SK-N-SH (cell line): ENCODE measurements around the gene PRPF40A. TPM values are rescaled to one million over a fixed set of nuclear protein-coding genes. Genes with fewer than 3 reads are reported as not detected.

Experiments used
- CTCF ChIA-PET: fragments of 300-600, 350-600 bp; formaldehyde crosslinking; extraction: SDS; loops from one replicate; lab custom pipeline; 2021; lab: Yijun Ruan, JAX
- POLR2A ChIA-PET: fragments of 350-600 bp; sonication (Branson Sonifier 250); formaldehyde crosslinking; extraction: SDS; loops from one replicate; lab custom pipeline; 2020; ENCODE audit warnings: antibody characterized with exemption, inconsistent platforms; lab: Yijun Ruan, JAX
- DNase-seq: peaks from one replicate; pipeline ENCODE4 v3.0.0; 2012
- H2AFZ ChIP-seq: fragments of 200-600 bp; sonication (generic); 2 replicates; pipeline ENCODE4 v1.8.1; 2016; ENCODE audit warnings: antibody characterized with exemption, mild to moderate bottlenecking, low read depth
- H3F3A ChIP-seq: fragments of 200-600 bp; sonication (generic); replicated peaks from 2 replicates; pipeline ENCODE3; 2016; ENCODE audit warnings: antibody characterized with exemption, mild to moderate bottlenecking; ENCODE audit not compliant: insufficient read depth
- H3K27ac ChIP-seq, 2 experiments: fragments of 200-500 bp in 1 of 2; fragments of 200-600 bp in 1 of 2; sonication (Bioruptor generic) in 1 of 2; sonication (generic), shearing (Covaris generic) in 1 of 2; 2 replicates each; pipeline versions ENCODE4 v1.5.1 to v1.6.1; 2014 to 2016; ENCODE audit warnings: low read depth in 2 of 2, inconsistent platforms in 1 of 2, low read length in 1 of 2, mild to moderate bottlenecking in 1 of 2, mixed read lengths in 1 of 2
- H3K27me3 ChIP-seq: fragments of 200-600 bp; sonication (generic), shearing (Covaris generic); 2 replicates; pipeline ENCODE4 v1.6.1; 2016; ENCODE audit warnings: mixed run types; ENCODE audit not compliant: insufficient read depth
- H3K36me3 ChIP-seq, 2 experiments: fragments of 200-500 bp in 1 of 2; fragments of 200-600 bp in 1 of 2; sonication (Bioruptor generic) in 1 of 2; sonication (generic) in 1 of 2; replicated peaks in 1 of 2; 2 replicates each; pipeline versions ENCODE3 to v1.5.1; 2014 to 2016; ENCODE audit warnings: low read length in 1 of 2, mild to moderate bottlenecking in 1 of 2; ENCODE audit not compliant: insufficient read depth in 2 of 2, control insufficient read depth in 1 of 2
- H3K4me1 ChIP-seq, 2 experiments: fragments of 200-500 bp in 1 of 2; fragments of 200-600 bp in 1 of 2; sonication (Bioruptor generic) in 1 of 2; sonication (generic), shearing (Covaris generic) in 1 of 2; 2 replicates each; pipeline versions ENCODE4 v1.5.1 to v1.6.1; 2014 to 2016; ENCODE audit warnings: low read depth in 1 of 2, low read length in 1 of 2, mixed run types in 1 of 2; ENCODE audit not compliant: insufficient read depth in 2 of 2, control insufficient read depth in 1 of 2
- H3K4me2 ChIP-seq: fragments of 200-600 bp; sonication (generic), shearing (Covaris generic); 2 replicates; pipeline ENCODE4 v1.6.1; 2017; ENCODE audit warnings: mixed run types
- H3K4me3 ChIP-seq, 2 experiments: fragments of 200-500 bp in 1 of 2; fragments of 200-600 bp in 1 of 2; sonication (Bioruptor generic) in 1 of 2; sonication (generic), shearing (Covaris generic) in 1 of 2; 2 replicates each; pipeline versions ENCODE4 v1.5.1 to v1.8.1; 2014 to 2016; ENCODE audit warnings: low read depth in 2 of 2, inconsistent platforms in 1 of 2, low read length in 1 of 2, mild to moderate bottlenecking in 1 of 2, mixed read lengths in 1 of 2, moderate library complexity in 1 of 2
- H3K79me2 ChIP-seq: fragments of 200-600 bp; sonication (generic); 2 replicates; pipeline ENCODE4 v1.8.1; 2017; ENCODE audit warnings: mild to moderate bottlenecking; ENCODE audit not compliant: insufficient read depth
- H3K9ac ChIP-seq: fragments of 200-600 bp; sonication (generic); 2 replicates; pipeline ENCODE4 v1.6.1; 2017; ENCODE audit warnings: mixed run types
- H3K9me2 ChIP-seq: fragments of 200-600 bp; sonication (generic); 2 replicates; pipeline ENCODE4 v1.6.1; 2017; ENCODE audit warnings: mixed run types
- H3K9me3 ChIP-seq: fragments of 200-600 bp; sonication (generic); 2 replicates; pipeline ENCODE4 v1.6.1; 2017; ENCODE audit warnings: mixed run types, mild to moderate bottlenecking, moderate library complexity
- H4K20me1 ChIP-seq: fragments of 200-600 bp; sonication (generic); 2 replicates; pipeline ENCODE4 v1.6.1; 2017; ENCODE audit warnings: mild to moderate bottlenecking, mixed run types; ENCODE audit not compliant: insufficient read depth
- CHD2 ChIP-seq: fragments of 150-350 bp; IDR thresholded peaks from 2 replicates; pipeline ENCODE4 v1.6.1; 2018; ENCODE audit warnings: low read length; ENCODE audit not compliant: partially characterized antibody
- EP300 ChIP-seq, 2 experiments: IDR thresholded peaks; 2 replicates each; pipeline versions ENCODE4 v1.4.0 to v1.6.1; 2012; ENCODE audit warnings: borderline replicate concordance in 1 of 2, low read depth in 1 of 2, low read length in 1 of 2
- FOXJ3 ChIP-seq: sonication (generic); formaldehyde crosslinking; IDR thresholded peaks from 2 replicates; pipeline ENCODE4 v1.5.1; 2020; ENCODE audit warnings: mild to moderate bottlenecking, missing genetic modification reagents
- FOXM1 ChIP-seq: IDR thresholded peaks from 2 replicates; pipeline ENCODE4 v1.4.0; 2012; ENCODE audit warnings: low read depth, mild to moderate bottlenecking
- GATA2 ChIP-seq: sonication (generic); formaldehyde crosslinking; IDR thresholded peaks from 2 replicates; pipeline ENCODE4 v1.5.0; 2020; ENCODE audit warnings: mild to moderate bottlenecking, missing genetic modification reagents
- MEF2A ChIP-seq: IDR thresholded peaks from 2 replicates; pipeline ENCODE4 v1.4.0; 2012; ENCODE audit warnings: low read depth, borderline replicate concordance
- MXI1 ChIP-seq: IDR thresholded peaks from 2 replicates; pipeline ENCODE4 v1.6.1; 2012; ENCODE audit warnings: mild to moderate bottlenecking, low read depth, low read length, improper control_type of control experiment
- NRF1 ChIP-seq: IDR thresholded peaks from 2 replicates; pipeline ENCODE4 v1.6.1; 2012; ENCODE audit warnings: low read depth, mild to moderate bottlenecking, low read length
- POLR2AphosphoS5 ChIP-seq: IDR thresholded peaks from 2 replicates; pipeline ENCODE4 v1.6.1; 2012; ENCODE audit warnings: low read depth, low read length
- RAD21 ChIP-seq: IDR thresholded peaks from 2 replicates; pipeline ENCODE4 v1.6.1; 2012; ENCODE audit warnings: mild to moderate bottlenecking, low read length
- RCOR1 ChIP-seq: fragments of 150-350 bp; IDR thresholded peaks from 2 replicates; pipeline ENCODE4 v1.6.1; 2017; ENCODE audit warnings: antibody characterized with exemption, low read length
- RFX5 ChIP-seq: IDR thresholded peaks from 2 replicates; pipeline ENCODE4 v1.6.1; 2012; ENCODE audit warnings: mild to moderate bottlenecking, improper control_type of control experiment, low read length
- RXRA ChIP-seq: IDR thresholded peaks from 2 replicates; pipeline ENCODE4 v1.4.0; 2012; ENCODE audit warnings: low read depth, mild to moderate bottlenecking, borderline replicate concordance
- SIN3A ChIP-seq: IDR thresholded peaks from 2 replicates; pipeline ENCODE4 v1.6.1; 2012; ENCODE audit warnings: low read depth, mild to moderate bottlenecking, low read length, moderate library complexity, borderline replicate concordance
- SMC3 ChIP-seq: IDR thresholded peaks from 2 replicates; pipeline ENCODE4 v1.6.1; 2012; ENCODE audit warnings: low read depth, low read length, improper control_type of control experiment
- TAF1 ChIP-seq: IDR thresholded peaks from 2 replicates; pipeline ENCODE4 v1.6.1; 2012; ENCODE audit warnings: low read depth, mild to moderate bottlenecking, low read length, moderate library complexity, borderline replicate concordance
- TEAD4 ChIP-seq: IDR thresholded peaks from 2 replicates; pipeline ENCODE4 v1.4.0; 2012; ENCODE audit warnings: mild to moderate bottlenecking, borderline replicate concordance; ENCODE audit not compliant: insufficient read depth
- USF1 ChIP-seq: IDR thresholded peaks from 2 replicates; pipeline ENCODE4 v1.4.0; 2012; ENCODE audit warnings: low read depth, borderline replicate concordance
- ZBTB33 ChIP-seq: IDR thresholded peaks from 2 replicates; pipeline ENCODE4 v1.4.0; 2012; ENCODE audit warnings: low read depth, borderline replicate concordance
- WGBS: methylation state at CpG from one replicate; pipeline ENCODE4 v1.1.6; 2017; ENCODE audit warnings: low lambda C conversion rate; 5-methylcytosine and 5-hydroxymethylcytosine counted together
- polyA plus RNA-seq, 3 experiments: library from polyadenylated mRNA; depleted of rRNA; stranded (reverse); fragments of >200 nt; gene quantifications; 2 replicates each; pipeline ENCODE4 v1.2.3, GENCODE V29; 2012
- TF ChIP-seq, protein P1 (sequence below): fragments of 150-350 bp; IDR thresholded peaks from 2 replicates; pipeline ENCODE4 v1.6.1; 2016; ENCODE audit warnings: mild to moderate bottlenecking, low read depth, low read length
- TF ChIP-seq, protein P2 (sequence below): IDR thresholded peaks from 2 replicates; pipeline ENCODE4 v1.4.0; 2012; ENCODE audit warnings: low read depth

Gene PRPF40A
- polyA plus RNA-seq, 1 of the 3 experiments (the other 2 are of a cell fraction) = 55.8 TPM

DNA sequence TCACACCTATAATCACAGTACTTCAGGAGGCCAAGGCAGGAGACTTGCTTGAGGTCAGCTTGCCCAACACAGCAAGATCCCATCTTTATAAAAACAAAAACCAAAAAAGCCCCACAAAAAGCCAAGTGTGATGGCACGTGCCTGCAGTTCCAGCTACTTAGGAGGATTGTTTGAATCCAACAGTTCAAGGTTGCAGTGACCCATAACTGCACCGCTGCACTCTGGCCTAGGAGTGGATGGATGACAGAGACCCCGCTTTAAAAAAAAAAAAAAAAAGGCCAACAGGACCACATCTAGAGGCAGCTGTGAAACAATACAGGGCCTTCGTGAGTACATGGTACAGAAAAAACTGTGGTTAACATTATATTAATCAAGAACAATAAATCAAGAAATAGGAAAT, 56.2 kb downstream of the PRPF40A start:
- Histone ChIP-seq H3K4me1 (no peaks in the 10 kb centered on the region), H3K4me3 (no peak overlapping the region), H2AFZ (no peak overlapping the region), H3K27me3 (no peaks in the 10 kb centered on the region), H3K9ac (no peak overlapping the region), H3K27ac (no peak overlapping the region), H3K9me2 (no peaks in the 10 kb centered on the region), H4K20me1 (no peaks in the 10 kb centered on the region), H3K79me2 (no peaks in the 10 kb centered on the region), H3K4me2 (no peak overlapping the region), H3K9me3 (no peaks in the 10 kb centered on the region), H3F3A (peaks cover 10% of the 10 kb centered on the region), H3K36me3 (peaks cover 86 to 92% of the 10 kb centered on the region in 2 experiments)
- 98% methylated on average over 4 of the region's 4 CpGs for WGBS
- TF ChIP-seq TEAD4 = no peak
- TF ChIP-seq FOXM1 = no peak
- TF ChIP-seq, protein P1, sequence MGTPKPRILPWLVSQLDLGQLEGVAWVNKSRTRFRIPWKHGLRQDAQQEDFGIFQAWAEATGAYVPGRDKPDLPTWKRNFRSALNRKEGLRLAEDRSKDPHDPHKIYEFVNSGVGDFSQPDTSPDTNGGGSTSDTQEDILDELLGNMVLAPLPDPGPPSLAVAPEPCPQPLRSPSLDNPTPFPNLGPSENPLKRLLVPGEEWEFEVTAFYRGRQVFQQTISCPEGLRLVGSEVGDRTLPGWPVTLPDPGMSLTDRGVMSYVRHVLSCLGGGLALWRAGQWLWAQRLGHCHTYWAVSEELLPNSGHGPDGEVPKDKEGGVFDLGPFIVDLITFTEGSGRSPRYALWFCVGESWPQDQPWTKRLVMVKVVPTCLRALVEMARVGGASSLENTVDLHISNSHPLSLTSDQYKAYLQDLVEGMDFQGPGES = no peak
- ChIA-PET POLR2A (no interaction called here), CTCF (interaction anchor here (0.9 to 2.6 kb wide), 3 partner anchors 13 to 485 kb away, joined by 4 to 9 read pairs (median 6); partner anchors contain the start of gene STAM2)
- no peak for DNase-seq

DNA sequence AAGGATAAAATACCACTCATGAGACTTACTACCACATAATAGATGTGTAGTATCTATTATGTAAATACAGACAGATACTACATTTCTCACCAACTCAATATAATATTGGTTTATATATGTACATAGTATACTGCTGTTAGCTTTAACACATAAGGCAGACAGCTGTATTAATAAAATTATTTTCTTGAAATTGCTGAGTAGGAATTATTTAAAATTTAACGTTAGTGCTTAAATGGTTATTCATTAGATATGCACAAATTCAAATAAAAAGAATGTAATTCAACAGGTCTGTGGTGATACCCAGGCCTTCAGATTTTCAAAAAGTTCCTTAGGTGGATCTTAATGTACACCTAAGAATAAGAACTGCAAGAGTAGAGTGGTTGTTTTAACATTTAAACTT, 59.0 kb downstream of the PRPF40A start:
- ChIA-PET CTCF (interaction anchor here (1.9 to 2.6 kb wide), 3 partner anchors 10 to 482 kb away, joined by 4 to 9 read pairs (median 5); no protein-coding TSS in a partner anchor), POLR2A (no interaction called here)
- Histone ChIP-seq H3K36me3 (peaks cover 87 to 92% of the 10 kb centered on the region in 2 experiments), H3K9ac (no peak overlapping the region), H4K20me1 (no peaks in the 10 kb centered on the region), H3K9me2 (no peaks in the 10 kb centered on the region), H3K4me1 (no peaks in the 10 kb centered on the region; a peak in 1 of 4 replicates), H3F3A (peaks cover 14% of the 10 kb centered on the region), H3K4me2 (no peak overlapping the region), H3K27ac (no peak overlapping the region; a peak in 1 of 4 replicates), H3K9me3 (no peaks in the 10 kb centered on the region), H3K27me3 (no peaks in the 10 kb centered on the region), H3K4me3 (no peak overlapping the region), H3K79me2 (no peaks in the 10 kb centered on the region), H2AFZ (no peak overlapping the region)
- DNase-seq = no peak
- TF ChIP-seq EP300 (IDR thresholded peaks at IDR 0.05; ENCODE audit: borderline replicate concordance in 1 of 2, low read depth in 1 of 2, low read length in 1 of 2) (no peak), RCOR1 (no peak), ZBTB33 (no peak), RAD21 (no peak), SMC3 (no peak), CHD2 (no peak), MEF2A (no peak), MXI1 (no peak), RXRA (no peak), RFX5 (no peak), SIN3A (no peak), FOXM1 (no peak), USF1 (no peak), NRF1 (no peak), TEAD4 (no peak), FOXJ3 (CRISPR knock-in tag) (no peak), TAF1 (no peak), GATA2 (CRISPR knock-in tag) (no peak), POLR2AphosphoS5 (no peak)
- TF ChIP-seq, protein P2, sequence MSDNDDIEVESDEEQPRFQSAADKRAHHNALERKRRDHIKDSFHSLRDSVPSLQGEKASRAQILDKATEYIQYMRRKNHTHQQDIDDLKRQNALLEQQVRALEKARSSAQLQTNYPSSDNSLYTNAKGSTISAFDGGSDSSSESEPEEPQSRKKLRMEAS = no peak
- 62% methylated on average over 1 of the region's 1 CpG for WGBS
